H4 (cell line): Measurements from ENCODE around the gene TRIM61. TPM values are rescaled to one million over a fixed set of nuclear protein-coding genes. Genes with fewer than 3 reads are reported as not detected.
"Not testable (repeated sequence)": the region's sequence is repeated elsewhere in the genome, so short reads cannot be mapped to it uniquely, and the experiment has no call there.

Source experiments
- DNase-seq: peaks from one replicate; pipeline ENCODE4 v3.0.0-alpha.2; 2015; ENCODE audit warnings: low spot score
- total RNA-seq: library from RNA; depleted of rRNA; stranded (reverse); fragments of >200 nt; shearing (Covaris generic); gene quantifications from 2 replicates; pipeline ENCODE4 v1.2.3, GENCODE V29; 2014

The TRIM61 gene
- total RNA-seq, 1 experiment from 2014 or later = not detected

GRCh38 chr4:164956766-164957643 is 20.5 kb downstream of the TRIM61 start:
- peak; percentile 84 for DNase-seq

- peak; percentile 53 for DNase-seq
These were observed 22.2 kb downstream of the TRIM61 start for GRCh38 chr4:164955107-164955805.

GRCh38 chr4:164952551-164952950 is 24.9 kb downstream of the TRIM61 start:
- DNase-seq = no peak

GRCh38 chr4:164949448-164950143 is 27.9 kb downstream of the TRIM61 start:
- DNase-seq = no peak

- DNase-seq = no peak
These were observed 28.5 kb downstream of the TRIM61 start for GRCh38 chr4:164948975-164949374.

- not testable (repeated sequence) for DNase-seq
These were observed 29.5 kb downstream of the TRIM61 start for GRCh38 chr4:164948006-164948405.

GRCh38 chr4:164946810-164947209 is 30.6 kb downstream of the TRIM61 start:
- DNase-seq = no peak

GRCh38 chr4:164945146-164945545 is 32.3 kb downstream of the TRIM61 start:
- DNase-seq = no peak

- DNase-seq = no peak
These were observed 34.3 kb downstream of the TRIM61 start for GRCh38 chr4:164943192-164943591.

GRCh38 chr4:164937576-164938270 is 39.7 kb downstream of the TRIM61 start:
- peak; percentile 49 for DNase-seq

GRCh38 chr4:164935865-164936606 is 41.4 kb downstream of the TRIM61 start:
- not testable (repeated sequence) for DNase-seq

GRCh38 chr4:164935363-164935762 is 42.1 kb downstream of the TRIM61 start:
- peak; percentile 36 for DNase-seq

- DNase-seq = no peak
These were observed 44.2 kb downstream of the TRIM61 start for GRCh38 chr4:164933244-164933643.

GRCh38 chr4:164931551-164932324 is 45.7 kb downstream of the TRIM61 start:
- DNase-seq = no peak

GRCh38 chr4:164930647-164931046 is 46.8 kb downstream of the TRIM61 start:
- no peak for DNase-seq

GRCh38 chr4:164927101-164927500 is 50.4 kb downstream of the TRIM61 start:
- DNase-seq = not testable (repeated sequence)

GRCh38 chr4:164926301-164926700 is 51.2 kb downstream of the TRIM61 start:
- peak; percentile 45 for DNase-seq

- no peak for DNase-seq
These were observed 52.7 kb downstream of the TRIM61 start for GRCh38 chr4:164924670-164925238.

GRCh38 chr4:164918956-164919355 is 58.5 kb downstream of the TRIM61 start:
- no peak for DNase-seq
